AG09309 (cell line): ENCODE results near the gene C9orf85.
"Not testable (repeated sequence)": the region's sequence is repeated elsewhere in the genome, so short reads cannot be mapped to it uniquely, and the experiment has no call there.

Source experiments
- DNase-seq: peaks from one replicate; pipeline ENCODE4 v3.0.0-alpha.2; 2010; ENCODE audit warnings: low read depth
- H3K4me3 ChIP-seq: 2 replicates; pipeline ENCODE4 v1.5.1; 2011; ENCODE audit warnings: mild to moderate bottlenecking, low read depth, low read length, moderate library complexity; ENCODE audit not compliant: control insufficient read depth
- CTCF ChIP-seq: IDR thresholded peaks from 2 replicates; pipeline ENCODE4 v1.5.1; 2011; ENCODE audit warnings: mild to moderate bottlenecking, low read depth, low read length, inconsistent platforms; ENCODE audit not compliant: insufficient read depth, control insufficient read depth; ENCODE audit errors: missing control alignments

Gene C9orf85

GRCh38 chr9:71936066-71936465, 24.6 kb downstream of the C9orf85 start:
- no peak for DNase-seq

GRCh38 chr9:71937070-71937625, 25.7 kb downstream of the C9orf85 start:
- H3K4me3 ChIP-seq, result no peak overlapping the region
- DNase-seq, result no peak
- TF ChIP-seq CTCF, result no peak

More at GRCh38 chr9:71936066-71936465, 24.6 kb downstream of the C9orf85 start:
- H3K4me3 ChIP-seq, result no peak overlapping the region
- TF ChIP-seq CTCF, result no peak

GRCh38 chr9:71937898-71938297, 26.5 kb downstream of the C9orf85 start:
- DNase-seq, result no peak
- no peak for TF ChIP-seq CTCF
- H3K4me3 ChIP-seq, result no peak overlapping the region

- H3K4me3 ChIP-seq, result no peak overlapping the region
- TF ChIP-seq CTCF, result no peak
- DNase-seq, result no peak
These were observed 29.7 kb downstream of the C9orf85 start for GRCh38 chr9:71941060-71941568.

GRCh38 chr9:71941998-71942567, 30.6 kb downstream of the C9orf85 start:
- H3K4me3 ChIP-seq, result no peak overlapping the region
- TF ChIP-seq CTCF, result no peak
- no peak for DNase-seq

GRCh38 chr9:71944754-71945375, 33.4 kb downstream of the C9orf85 start:
- TF ChIP-seq CTCF, result no peak
- H3K4me3 ChIP-seq, result no peak overlapping the region
- no peak for DNase-seq

- not testable (repeated sequence) for DNase-seq, H3K4me3 ChIP-seq
These were observed 43.2 kb downstream of the C9orf85 start for GRCh38 chr9:71954652-71955051.
